SU-DHL-6 (cell line): ENCODE data around the gene SCGB1D1.

Source experiments
- H2AFZ ChIP-seq: fragments of 200-600 bp; sonication (generic); 2 replicates; pipeline ENCODE4 v1.6.1; 2014; ENCODE audit warnings: low read depth, mild to moderate bottlenecking, moderate library complexity, mixed read lengths, antibody characterized with exemption, low read length; ENCODE audit not compliant: severe bottlenecking
- H3F3A ChIP-seq: fragments of 200-600 bp; shearing (Covaris generic); 2 replicates; pipeline ENCODE4 v1.6.0; 2016; ENCODE audit warnings: antibody characterized with exemption, mild to moderate bottlenecking; ENCODE audit not compliant: insufficient read depth
- H3K27ac ChIP-seq: fragments of 200-600 bp; sonication (generic); 2 replicates; pipeline ENCODE4 v1.5.1; 2016; ENCODE audit warnings: low read depth, mild to moderate bottlenecking, low read length, moderate library complexity, mixed read lengths
- H3K27me3 ChIP-seq: fragments of 200-600 bp; sonication (generic), shearing (Covaris generic); 2 replicates; pipeline ENCODE4 v1.6.0; 2014; ENCODE audit warnings: mild to moderate bottlenecking, low read length
- H3K36me3 ChIP-seq: fragments of 200-600 bp; sonication (generic); 2 replicates; pipeline ENCODE4 v1.6.1; 2014; ENCODE audit warnings: mild to moderate bottlenecking, low read length, mixed read lengths
- H3K4me2 ChIP-seq: fragments of 300-600, 200-600 bp; shearing (Covaris generic), sonication (generic); 2 replicates; pipeline ENCODE4 v1.6.0; 2014; ENCODE audit warnings: low read length, low read depth, mild to moderate bottlenecking; ENCODE audit not compliant: poor library complexity, severe bottlenecking
- H3K4me3 ChIP-seq: fragments of 200-600 bp; sonication (generic); 2 replicates; pipeline ENCODE4 v1.5.1; 2014; ENCODE audit warnings: antibody characterized with exemption, low read length, mild to moderate bottlenecking, mixed read lengths; ENCODE audit not compliant: insufficient read depth, poor library complexity, severe bottlenecking
- H3K79me2 ChIP-seq: fragments of 200-600 bp; sonication (generic); 2 replicates; pipeline ENCODE4 v1.6.1; 2014; ENCODE audit warnings: mild to moderate bottlenecking, low read length, moderate library complexity; ENCODE audit not compliant: insufficient read depth
- H3K9ac ChIP-seq: fragments of 200-600 bp; sonication (generic); 2 replicates; pipeline ENCODE4 v1.7.0; 2014; ENCODE audit warnings: mild to moderate bottlenecking, low read length
- H3K9me2 ChIP-seq: fragments of 200-600 bp; sonication (generic); replicated peaks from 2 replicates; pipeline ENCODE4 v1.6.1; 2014; ENCODE audit warnings: low read length; ENCODE audit not compliant: insufficient read depth
- H3K9me3 ChIP-seq: fragments of 200-600 bp; sonication (generic); 2 replicates; pipeline ENCODE4 v1.6.1; 2014; ENCODE audit warnings: low read length, mixed read lengths; ENCODE audit not compliant: insufficient read depth
- H4K20me1 ChIP-seq: fragments of 200-600 bp; sonication (generic); 2 replicates; pipeline ENCODE4 v1.6.1; 2014; ENCODE audit warnings: low read depth, mild to moderate bottlenecking, antibody characterized with exemption, low read length, moderate library complexity, mixed read lengths
- CTCF ChIP-seq: fragments of 200-600 bp; sonication (generic); IDR thresholded peaks from one replicate; pipeline ENCODE4 v1.5.1; 2017; ENCODE audit warnings: antibody characterized with exemption, mild to moderate bottlenecking, low read length, moderate library complexity; ENCODE audit not compliant: insufficient read depth, poor library complexity, severe bottlenecking
- EZH2phosphoT487 ChIP-seq: fragments of 200-600 bp; sonication (generic), shearing (Covaris generic); conservative IDR thresholded peaks from 2 replicates; pipeline ENCODE4 v1.6.1; 2018; ENCODE audit warnings: mild to moderate bottlenecking, antibody characterized with exemption, low read length, moderate library complexity, mixed read lengths

The SCGB1D1 gene

GRCh38 chr11:62201376-62201775 is 11.4 kb downstream of the SCGB1D1 start:
- Histone ChIP-seq H3K27me3 (no peaks in the 10 kb centered on the region), H3K36me3 (no peaks in the 10 kb centered on the region), H3K9me3 (no peaks in the 10 kb centered on the region), H3K4me2 (no peak overlapping the region), H4K20me1 (no peaks in the 10 kb centered on the region), H2AFZ (no peak overlapping the region), H3K79me2 (no peaks in the 10 kb centered on the region), H3K9me2 (no peaks in the 10 kb centered on the region), H3K4me3 (no peak overlapping the region), H3K9ac (no peak overlapping the region), H3K27ac (no peak overlapping the region), H3F3A (no peaks in the 10 kb centered on the region)
- TF ChIP-seq CTCF (no peak), EZH2phosphoT487 (no peak)

GRCh38 chr11:62202910-62203309 is 12.9 kb downstream of the SCGB1D1 start:
- H3K36me3 ChIP-seq = no peaks in the 10 kb centered on the region
- no peaks in the 10 kb centered on the region for H3K79me2 ChIP-seq
- H3K27ac ChIP-seq = no peak overlapping the region
- no peaks in the 10 kb centered on the region for H4K20me1 ChIP-seq
- H3K27me3 ChIP-seq = no peaks in the 10 kb centered on the region
- H3F3A ChIP-seq = no peaks in the 10 kb centered on the region
- H3K9me3 ChIP-seq = no peaks in the 10 kb centered on the region
- TF ChIP-seq EZH2phosphoT487 = no peak
- no peak for TF ChIP-seq CTCF
- no peak overlapping the region for H2AFZ ChIP-seq
- H3K4me2 ChIP-seq = no peak overlapping the region
- no peaks in the 10 kb centered on the region for H3K9me2 ChIP-seq
- H3K9ac ChIP-seq = no peak overlapping the region
- no peak overlapping the region for H3K4me3 ChIP-seq

- H3K9me3 ChIP-seq = no peaks in the 10 kb centered on the region
- no peaks in the 10 kb centered on the region for H3K36me3 ChIP-seq
- no peak overlapping the region for H3K4me3 ChIP-seq
- H3K9me2 ChIP-seq = no peaks in the 10 kb centered on the region
- H3K27me3 ChIP-seq = no peaks in the 10 kb centered on the region
- TF ChIP-seq CTCF = no peak
- no peak for TF ChIP-seq EZH2phosphoT487
- no peaks in the 10 kb centered on the region for H4K20me1 ChIP-seq
- H3F3A ChIP-seq = no peaks in the 10 kb centered on the region
- no peak overlapping the region for H2AFZ ChIP-seq
- H3K79me2 ChIP-seq = no peaks in the 10 kb centered on the region
- H3K27ac ChIP-seq = no peak overlapping the region
- no peak overlapping the region for H3K4me2 ChIP-seq
- H3K9ac ChIP-seq = no peak overlapping the region
Observed at GRCh38 chr11:62204430-62204829, 14.4 kb downstream of the SCGB1D1 start.
